HepG2 (cell line): ENCODE results near the gene IGFALS. TPM values are rescaled to one million over a fixed set of nuclear protein-coding genes. Genes with fewer than 3 reads are reported as not detected.

Experiments
- ATAC-seq: fragments of 200-7000 bp; cut with Tn5 transposase; 3 replicates; pipeline ENCODE4 v1.9.1; 2020; ENCODE audit warnings: mild to moderate bottlenecking, moderate library complexity
- BruUV-seq: library from RNA; stranded (reverse); fragments of 400-500 nt; replicated peaks from 2 replicates; lab custom pipeline; 2021; lab: Mats Ljungman, UMichigan
- CTCF ChIA-PET: fragments of 300-600 bp; formaldehyde crosslinking; extraction: SDS; loops from one replicate; lab custom pipeline; 2021; ENCODE audit warnings: low total read pairs, inconsistent platforms, low intra/inter-chr PET ratio; lab: Yijun Ruan, JAX
- POLR2A ChIA-PET: fragments of 350-600 bp; sonication (Branson Sonifier 250); formaldehyde crosslinking; loops from one replicate; lab custom pipeline; 2020; ENCODE audit warnings: antibody characterized with exemption, inconsistent platforms; lab: Yijun Ruan, JAX
- DNase-seq: peaks from one replicate; pipeline ENCODE4 v3.0.0-alpha.2; 2015; ENCODE audit warnings: low spot score
- FAIRE-seq: peaks from 3 replicates; lab custom pipeline; 2011; peaks lifted over from hg19 to GRCh38; lab: Jason Lieb, UNC
- H2AFZ ChIP-seq: one replicate; pipeline ENCODE4 v1.6.1; 2011; ENCODE audit warnings: low read length, inconsistent platforms
- H3K27ac ChIP-seq: fragments of 300-600 bp; 3 replicates; pipeline ENCODE4 v1.8.0; 2011; ENCODE audit warnings: mixed run types, mild to moderate bottlenecking, mixed read lengths, low read length, inconsistent platforms; ENCODE audit not compliant: insufficient read depth; ENCODE audit errors: extremely low read length
- H3K27me3 ChIP-seq, 2 experiments: fragments of 200-600 bp in 1 of 2; 2 replicates in 1 of 2; 3 replicates in 1 of 2; pipeline versions ENCODE4 v1.6.0 to v1.8.0; 2011; ENCODE audit warnings: low read length in 2 of 2, mild to moderate bottlenecking in 2 of 2, moderate library complexity in 2 of 2, inconsistent platforms in 1 of 2; ENCODE audit not compliant: insufficient read depth in 2 of 2, control insufficient read depth in 1 of 2
- H3K36me3 ChIP-seq, 2 experiments: fragments of 200-600 bp in 1 of 2; replicated peaks in 1 of 2; 2 replicates in 1 of 2; 3 replicates in 1 of 2; pipeline versions ENCODE4 v1.5.1 to v1.8.0; 2011; ENCODE audit warnings: low read length in 2 of 2, inconsistent platforms in 1 of 2; ENCODE audit not compliant: insufficient read depth in 2 of 2, control insufficient read depth in 1 of 2
- H3K4me1 ChIP-seq: 2 replicates; pipeline ENCODE4 v1.5.1; 2012; ENCODE audit warnings: low read length, inconsistent platforms; ENCODE audit not compliant: insufficient read depth
- H3K4me2 ChIP-seq: 2 replicates; pipeline ENCODE4 v1.6.0; 2011; ENCODE audit warnings: low read depth, low read length, inconsistent platforms
- H3K4me3 ChIP-seq, 3 experiments: fragments of 200-600 bp in 1 of 3; sonication (generic), shearing (Covaris generic) in 1 of 3; replicated peaks in 1 of 3; 2 replicates each; pipeline ENCODE4 v1.5.1; 2011 to 2016; ENCODE audit warnings: low read length in 3 of 3, inconsistent platforms in 2 of 3, low read depth in 2 of 3, mild to moderate bottlenecking in 2 of 3, control low read depth in 1 of 3, mixed read lengths in 1 of 3; ENCODE audit not compliant: insufficient read depth in 1 of 3
- H3K79me2 ChIP-seq: one replicate; pipeline ENCODE4 v1.6.1; 2011; ENCODE audit warnings: low read length, inconsistent platforms; ENCODE audit not compliant: insufficient read depth
- H3K9ac ChIP-seq: 2 replicates; pipeline ENCODE4 v1.6.0; 2011; ENCODE audit warnings: mild to moderate bottlenecking, low read depth, low read length, inconsistent platforms; ENCODE audit not compliant: insufficient read depth
- H3K9me3 ChIP-seq: 2 replicates; pipeline ENCODE4 v1.5.1; 2012; ENCODE audit warnings: mild to moderate bottlenecking, low read length
- H4K20me1 ChIP-seq: 2 replicates; pipeline ENCODE4 v1.6.0; 2011; ENCODE audit warnings: inconsistent platforms, mild to moderate bottlenecking, low read length, moderate library complexity; ENCODE audit not compliant: insufficient read depth
- ATF1 ChIP-seq: IDR thresholded peaks from 2 replicates; pipeline ENCODE4 v1.6.1; 2016; ENCODE audit warnings: mild to moderate bottlenecking, control low read depth
- BCL6 ChIP-seq: IDR thresholded peaks from 2 replicates; pipeline ENCODE4 v1.6.1; 2016; ENCODE audit warnings: missing genetic modification reagents, missing compliant biosample characterization
- DNMT1 ChIP-seq: sonication (generic); formaldehyde crosslinking; IDR thresholded peaks from 2 replicates; pipeline ENCODE4 v1.5.1; 2020; ENCODE audit warnings: mild to moderate bottlenecking, missing genetic modification reagents
- IRF2 ChIP-seq: IDR thresholded peaks from 2 replicates; pipeline ENCODE4 v1.6.1; 2018; ENCODE audit warnings: missing genetic modification reagents, missing compliant biosample characterization
- MAZ ChIP-seq, 2 experiments: sonication (generic) in 1 of 2; formaldehyde crosslinking in 1 of 2; IDR thresholded peaks; 2 replicates each; pipeline versions ENCODE4 v1.5.0 to v1.6.1; 2012 to 2020; ENCODE audit warnings: low read depth in 2 of 2, mild to moderate bottlenecking in 2 of 2, borderline replicate concordance in 1 of 2, improper control_type of control experiment in 1 of 2, low read length in 1 of 2, missing genetic modification reagents in 1 of 2, moderate library complexity in 1 of 2
- MIER3 ChIP-seq: IDR thresholded peaks from 2 replicates; pipeline ENCODE4 v1.6.1; 2016; ENCODE audit warnings: missing compliant biosample characterization, borderline replicate concordance
- NCOA2 ChIP-seq: sonication (generic); formaldehyde crosslinking; IDR thresholded peaks from 2 replicates; pipeline ENCODE4 v1.8.0; 2022; ENCODE audit warnings: inconsistent platforms
- RFXANK ChIP-seq: IDR thresholded peaks from 2 replicates; pipeline ENCODE4 v1.6.1; 2016
- SIX1 ChIP-seq: sonication (generic); formaldehyde crosslinking; IDR thresholded peaks from 2 replicates; pipeline ENCODE4 v1.4.0; 2020; ENCODE audit warnings: missing genetic modification reagents, borderline replicate concordance
- TAF1 ChIP-seq: sonication (generic); formaldehyde crosslinking; IDR thresholded peaks from 2 replicates; pipeline ENCODE4 v1.4.0; 2020; ENCODE audit warnings: missing genetic modification reagents
- TAF15 ChIP-seq: fragments of 200-400 bp; formaldehyde crosslinking; IDR thresholded peaks from one replicate; pipeline ENCODE4 v1.6.1; 2018; ENCODE audit warnings: mild to moderate bottlenecking, low read depth, low read length; ENCODE audit not compliant: poor library complexity, severe bottlenecking
- ZNF136 ChIP-seq: sonication (generic); formaldehyde crosslinking; IDR thresholded peaks from 2 replicates; pipeline ENCODE4 v1.8.1; 2022; ENCODE audit warnings: low read depth, mild to moderate bottlenecking, moderate library complexity, missing genetic modification reagents
- ZNF547 ChIP-seq: sonication (generic); formaldehyde crosslinking; IDR thresholded peaks from 2 replicates; pipeline ENCODE4 v1.5.1; 2020; ENCODE audit warnings: mild to moderate bottlenecking, missing genetic modification reagents
- WGBS: methylation state at CpG from one replicate; pipeline ENCODE4 v1.1.6; 2017; ENCODE audit warnings: low lambda C conversion rate; 5-methylcytosine and 5-hydroxymethylcytosine counted together
- in situ Hi-C: cut with HindIII; loops from 2 replicates; pipeline ENCODE4 v1.10.0; 2017; ENCODE audit warnings: low pct_unique_long_range_greater_than_20kb; ENCODE audit not compliant: extremely low pct_ligation_motif_present
- intact Hi-C: fragments of 100-400 bp; cut with micrococcal nuclease; formaldehyde crosslinking; loops from one replicate; pipeline ENCODE4 v1.10.0; 2022; ENCODE audit not compliant: unreplicated experiment
- polyA plus RNA-seq, 8 experiments: library from polyadenylated mRNA; depleted of rRNA in 3 of 8; stranded (reverse) in 7 of 8; unstranded in 1 of 8; fragments of >200 nt; fragmentation: Illumina TruSeq in 4 of 8; extraction: Trizol in 4 of 8; gene quantifications; 2 replicates each; pipeline versions ENCODE4 v1.2.1 to v1.2.3, GENCODE V29; 2011 to 2016; ENCODE audit warnings: low read depth in 4 of 8, missing spikeins in 1 of 8, mixed read lengths in 1 of 8; ENCODE audit not compliant: insufficient read depth in 1 of 8
- total RNA-seq, 5 experiments: library from RNA; depleted of rRNA; stranded (reverse); fragments of >200 nt; fragmentation: Illumina TruSeq; extraction: Trizol; gene quantifications; 2 replicates each; pipeline ENCODE4 v1.2.3, GENCODE V29; 2016; ENCODE audit warnings: low read depth in 1 of 5
- TF ChIP-seq, protein P1 (sequence below): IDR thresholded peaks from 2 replicates; pipeline ENCODE4 v1.6.1; 2012; ENCODE audit warnings: inconsistent platforms
- TF ChIP-seq, protein P2 (sequence below): sonication (generic); formaldehyde crosslinking; IDR thresholded peaks from 2 replicates; pipeline ENCODE4 v1.4.0; 2020; ENCODE audit warnings: missing genetic modification reagents
- TF ChIP-seq, protein P3 (sequence below): sonication (generic); formaldehyde crosslinking; IDR thresholded peaks from 2 replicates; pipeline ENCODE4 v1.4.0; 2020; ENCODE audit warnings: mild to moderate bottlenecking, missing genetic modification reagents
- TF ChIP-seq, protein P4 (sequence below): sonication (generic); formaldehyde crosslinking; IDR thresholded peaks from 2 replicates; pipeline ENCODE4 v1.4.0; 2020; ENCODE audit warnings: mild to moderate bottlenecking, missing genetic modification reagents

Gene IGFALS
- total and polyA plus RNA-seq, 2 of the 13 experiments (the other 11 are each of a cell fraction or from before 2014, with no cell fraction given), result 0.34 to 2.4 TPM

DNA sequence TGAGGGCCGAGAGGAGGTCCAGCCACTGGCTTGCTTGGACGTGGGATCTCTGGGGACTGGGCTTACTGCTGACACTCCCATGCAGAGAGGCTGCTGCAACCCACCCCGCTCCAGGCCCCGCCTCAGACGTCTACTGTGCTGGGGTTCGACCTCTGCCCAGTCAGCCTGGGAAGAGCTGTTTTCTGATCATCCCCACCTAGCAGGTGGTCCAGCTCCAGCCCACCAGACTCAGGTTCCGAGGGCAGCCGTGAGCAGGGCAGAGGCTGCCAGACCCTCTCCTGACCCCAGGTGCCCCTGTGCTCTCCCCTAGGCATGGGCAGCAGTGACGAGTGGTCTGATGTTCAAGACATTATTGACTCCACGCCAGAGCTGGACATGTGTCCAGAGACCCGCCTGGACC is 45.6 kb downstream of the IGFALS start:
- Histone ChIP-seq H2AFZ (no peak overlapping the region), H3K27me3 (no peaks in the 10 kb centered on the region), H3K79me2 (no peaks in the 10 kb centered on the region), H3K9me3 (no peaks in the 10 kb centered on the region), H4K20me1 (no peaks in the 10 kb centered on the region), H3K4me1 (no peaks in the 10 kb centered on the region), H3K27ac (no peak overlapping the region), H3K9ac (no peak overlapping the region), H3K4me2 (no peak overlapping the region), H3K36me3 (peaks cover 16 to 66% of the 10 kb centered on the region in 2 experiments; a peak in 4 of 5 replicates), H3K4me3 (no peak overlapping the region)
- DNase-seq (no peak), FAIRE-seq (no peak), ATAC-seq (no peak)
- in situ Hi-C loops (no loop called here), intact Hi-C loops (no loop called here)
- CTCF ChIA-PET, result no interaction called here
- BruUV-seq, result no TSS peak
- TF ChIP-seq, protein P1, sequence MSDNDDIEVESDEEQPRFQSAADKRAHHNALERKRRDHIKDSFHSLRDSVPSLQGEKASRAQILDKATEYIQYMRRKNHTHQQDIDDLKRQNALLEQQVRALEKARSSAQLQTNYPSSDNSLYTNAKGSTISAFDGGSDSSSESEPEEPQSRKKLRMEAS, result no peak
- TF ChIP-seq, protein P2, sequence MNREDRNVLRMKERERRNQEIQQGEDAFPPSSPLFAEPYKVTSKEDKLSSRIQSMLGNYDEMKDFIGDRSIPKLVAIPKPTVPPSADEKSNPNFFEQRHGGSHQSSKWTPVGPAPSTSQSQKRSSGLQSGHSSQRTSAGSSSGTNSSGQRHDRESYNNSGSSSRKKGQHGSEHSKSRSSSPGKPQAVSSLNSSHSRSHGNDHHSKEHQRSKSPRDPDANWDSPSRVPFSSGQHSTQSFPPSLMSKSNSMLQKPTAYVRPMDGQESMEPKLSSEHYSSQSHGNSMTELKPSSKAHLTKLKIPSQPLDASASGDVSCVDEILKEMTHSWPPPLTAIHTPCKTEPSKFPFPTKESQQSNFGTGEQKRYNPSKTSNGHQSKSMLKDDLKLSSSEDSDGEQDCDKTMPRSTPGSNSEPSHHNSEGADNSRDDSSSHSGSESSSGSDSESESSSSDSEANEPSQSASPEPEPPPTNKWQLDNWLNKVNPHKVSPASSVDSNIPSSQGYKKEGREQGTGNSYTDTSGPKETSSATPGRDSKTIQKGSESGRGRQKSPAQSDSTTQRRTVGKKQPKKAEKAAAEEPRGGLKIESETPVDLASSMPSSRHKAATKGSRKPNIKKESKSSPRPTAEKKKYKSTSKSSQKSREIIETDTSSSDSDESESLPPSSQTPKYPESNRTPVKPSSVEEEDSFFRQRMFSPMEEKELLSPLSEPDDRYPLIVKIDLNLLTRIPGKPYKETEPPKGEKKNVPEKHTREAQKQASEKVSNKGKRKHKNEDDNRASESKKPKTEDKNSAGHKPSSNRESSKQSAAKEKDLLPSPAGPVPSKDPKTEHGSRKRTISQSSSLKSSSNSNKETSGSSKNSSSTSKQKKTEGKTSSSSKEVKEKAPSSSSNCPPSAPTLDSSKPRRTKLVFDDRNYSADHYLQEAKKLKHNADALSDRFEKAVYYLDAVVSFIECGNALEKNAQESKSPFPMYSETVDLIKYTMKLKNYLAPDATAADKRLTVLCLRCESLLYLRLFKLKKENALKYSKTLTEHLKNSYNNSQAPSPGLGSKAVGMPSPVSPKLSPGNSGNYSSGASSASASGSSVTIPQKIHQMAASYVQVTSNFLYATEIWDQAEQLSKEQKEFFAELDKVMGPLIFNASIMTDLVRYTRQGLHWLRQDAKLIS, result no peak
- no peak for TF ChIP-seq ZNF547 (CRISPR knock-in tag)
- TF ChIP-seq SIX1, result no peak
- no peak for TF ChIP-seq BCL6 (CRISPR knock-in tag)
- no peak for TF ChIP-seq MIER3 (CRISPR knock-in tag)
- TF ChIP-seq IRF2, result no peak
- TF ChIP-seq MAZ (IDR thresholded peaks at IDR 0.05; ENCODE audit: borderline replicate concordance, low read depth, low read length), result no peak
- no peak for TF ChIP-seq MAZ (CRISPR knock-in tag; IDR thresholded peaks at IDR 0.05; ENCODE audit: low read depth)
- TF ChIP-seq, protein P3, sequence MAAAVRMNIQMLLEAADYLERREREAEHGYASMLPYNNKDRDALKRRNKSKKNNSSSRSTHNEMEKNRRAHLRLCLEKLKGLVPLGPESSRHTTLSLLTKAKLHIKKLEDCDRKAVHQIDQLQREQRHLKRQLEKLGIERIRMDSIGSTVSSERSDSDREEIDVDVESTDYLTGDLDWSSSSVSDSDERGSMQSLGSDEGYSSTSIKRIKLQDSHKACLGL (CRISPR knock-in tag), result no peak
- TF ChIP-seq TAF15, result no peak
- TF ChIP-seq ATF1 (CRISPR knock-in tag), result no peak
- TF ChIP-seq TAF1 (CRISPR knock-in tag), result no peak
- TF ChIP-seq ZNF136 (CRISPR knock-in tag), result no peak
- TF ChIP-seq NCOA2 (CRISPR knock-in tag), result no peak
- TF ChIP-seq, protein P4, sequence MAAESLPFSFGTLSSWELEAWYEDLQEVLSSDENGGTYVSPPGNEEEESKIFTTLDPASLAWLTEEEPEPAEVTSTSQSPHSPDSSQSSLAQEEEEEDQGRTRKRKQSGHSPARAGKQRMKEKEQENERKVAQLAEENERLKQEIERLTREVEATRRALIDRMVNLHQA (CRISPR knock-in tag), result no peak
- TF ChIP-seq RFXANK (CRISPR knock-in tag), result no peak
- no peak for TF ChIP-seq DNMT1 (CRISPR knock-in tag)
- POLR2A ChIA-PET, result no interaction called here
- 94% methylated on average over 6 of the region's 11 CpGs for WGBS
